Keratinocyte (primary cell): ENCODE results near the gene PDE8A.
"Not testable (repeated sequence)": the region's sequence is repeated elsewhere in the genome, so short reads cannot be mapped to it uniquely, and the experiment has no call there.

ENCODE experiments used
- EZH2 ChIP-seq: IDR thresholded peaks from one replicate; pipeline ENCODE4 v1.6.1; 2012; ENCODE audit warnings: inconsistent platforms, mild to moderate bottlenecking, low read length, moderate library complexity
- TF ChIP-seq, protein P1 (sequence below), 3 experiments: IDR thresholded peaks in 1 of 3; conservative IDR thresholded peaks in 1 of 3; optimal IDR thresholded peaks in 1 of 3; 2 replicates in 2 of 3; 3 replicates in 1 of 3; pipeline versions ENCODE3 to v1.5.1; 2011; ENCODE audit warnings: low read length in 3 of 3, mild to moderate bottlenecking in 3 of 3, moderate library complexity in 2 of 3, control low read depth in 1 of 3, inconsistent platforms in 1 of 3; ENCODE audit not compliant: insufficient read depth in 2 of 3; ENCODE audit errors: extremely low read depth in 1 of 3

GRCh38 chr15:85185350-85185749 lies 203.7 kb downstream of the PDE8A start:
- TF ChIP-seq EZH2: not testable (repeated sequence)
- TF ChIP-seq, protein P1, sequence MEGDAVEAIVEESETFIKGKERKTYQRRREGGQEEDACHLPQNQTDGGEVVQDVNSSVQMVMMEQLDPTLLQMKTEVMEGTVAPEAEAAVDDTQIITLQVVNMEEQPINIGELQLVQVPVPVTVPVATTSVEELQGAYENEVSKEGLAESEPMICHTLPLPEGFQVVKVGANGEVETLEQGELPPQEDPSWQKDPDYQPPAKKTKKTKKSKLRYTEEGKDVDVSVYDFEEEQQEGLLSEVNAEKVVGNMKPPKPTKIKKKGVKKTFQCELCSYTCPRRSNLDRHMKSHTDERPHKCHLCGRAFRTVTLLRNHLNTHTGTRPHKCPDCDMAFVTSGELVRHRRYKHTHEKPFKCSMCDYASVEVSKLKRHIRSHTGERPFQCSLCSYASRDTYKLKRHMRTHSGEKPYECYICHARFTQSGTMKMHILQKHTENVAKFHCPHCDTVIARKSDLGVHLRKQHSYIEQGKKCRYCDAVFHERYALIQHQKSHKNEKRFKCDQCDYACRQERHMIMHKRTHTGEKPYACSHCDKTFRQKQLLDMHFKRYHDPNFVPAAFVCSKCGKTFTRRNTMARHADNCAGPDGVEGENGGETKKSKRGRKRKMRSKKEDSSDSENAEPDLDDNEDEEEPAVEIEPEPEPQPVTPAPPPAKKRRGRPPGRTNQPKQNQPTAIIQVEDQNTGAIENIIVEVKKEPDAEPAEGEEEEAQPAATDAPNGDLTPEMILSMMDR (optimal IDR thresholded peaks at IDR 0.05 in 1 of 3, IDR thresholded peaks at IDR 0.05 in 1 of 3, conservative IDR thresholded peaks at IDR 0.05 in 1 of 3; ENCODE audit: extremely low read depth in 1 of 3, insufficient read depth in 2 of 3, low read length in 3 of 3): not testable (repeated sequence)
